Osteoblast (primary cell): Measurements from ENCODE around the gene RABGAP1L. TPM values are rescaled to one million over a fixed set of nuclear protein-coding genes. Genes with fewer than 3 reads are reported as not detected.

Experiments used
- DNase-seq: peaks from one replicate; pipeline ENCODE4 v3.0.0; 2011; ENCODE audit warnings: low spot score, mixed read lengths; ENCODE audit not compliant: insufficient read length; ENCODE audit errors: missing footprints
- H2AFZ ChIP-seq: 2 replicates; pipeline ENCODE4 v1.6.0; 2011; ENCODE audit warnings: mild to moderate bottlenecking, low read length
- H3K27ac ChIP-seq: 2 replicates; pipeline ENCODE4 v1.5.1; 2011; ENCODE audit warnings: mild to moderate bottlenecking, low read depth, low read length, moderate library complexity
- H3K27me3 ChIP-seq: 2 replicates; pipeline ENCODE4 v1.6.0; 2012; ENCODE audit warnings: mild to moderate bottlenecking, control low read depth, inconsistent platforms, low read length, moderate library complexity; ENCODE audit not compliant: insufficient read depth
- H3K36me3 ChIP-seq: 2 replicates; pipeline ENCODE4 v1.5.1; 2011; ENCODE audit warnings: mild to moderate bottlenecking, low read length, control low read depth, moderate library complexity; ENCODE audit not compliant: insufficient read depth
- H3K4me1 ChIP-seq: 2 replicates; pipeline ENCODE4 v1.5.1; 2011; ENCODE audit warnings: mild to moderate bottlenecking, low read length, control low read depth, moderate library complexity; ENCODE audit not compliant: insufficient read depth
- H3K4me2 ChIP-seq: 2 replicates; pipeline ENCODE4 v1.6.0; 2011; ENCODE audit warnings: mild to moderate bottlenecking, low read length; ENCODE audit not compliant: insufficient read depth
- H3K4me3 ChIP-seq: fragments of 200-600 bp; sonication (generic); 3 replicates; pipeline ENCODE4 v1.5.1; 2012; ENCODE audit warnings: mild to moderate bottlenecking, low read length, inconsistent platforms; ENCODE audit not compliant: insufficient read depth
- H3K79me2 ChIP-seq: 2 replicates; pipeline ENCODE4 v1.6.0; 2012; ENCODE audit warnings: mild to moderate bottlenecking, low read length, control low read depth, inconsistent platforms; ENCODE audit not compliant: insufficient read depth
- H3K9me3 ChIP-seq: 2 replicates; pipeline ENCODE4 v1.5.1; 2011; ENCODE audit warnings: low read depth, low read length, control low read depth
- H4K20me1 ChIP-seq: 2 replicates; pipeline ENCODE4 v1.6.0; 2012; ENCODE audit warnings: mild to moderate bottlenecking, low read length, control low read depth; ENCODE audit not compliant: insufficient read depth
- total RNA-seq: library from RNA; depleted of rRNA; stranded (reverse); fragments of >200 nt; gene quantifications from 2 replicates; pipeline ENCODE4 v1.2.3, GENCODE V29; 2012
- TF ChIP-seq, protein P1 (sequence below): IDR thresholded peaks from 2 replicates; pipeline ENCODE4 v1.5.1; 2011; ENCODE audit warnings: mild to moderate bottlenecking, low read depth, low read length, moderate library complexity; ENCODE audit errors: extremely low read depth

RABGAP1L gene
- total RNA-seq, 1 donor = 30.0 TPM

GRCh38 chr1:174809755-174810280 is 650.5 kb downstream of the RABGAP1L start:
- H3K27ac ChIP-seq = no peak overlapping the region
- no peak overlapping the region for H2AFZ ChIP-seq
- no peaks in the 10 kb centered on the region for H3K79me2 ChIP-seq
- no peak for DNase-seq
- no peaks in the 10 kb centered on the region for H3K4me1 ChIP-seq
- TF ChIP-seq, protein P1, sequence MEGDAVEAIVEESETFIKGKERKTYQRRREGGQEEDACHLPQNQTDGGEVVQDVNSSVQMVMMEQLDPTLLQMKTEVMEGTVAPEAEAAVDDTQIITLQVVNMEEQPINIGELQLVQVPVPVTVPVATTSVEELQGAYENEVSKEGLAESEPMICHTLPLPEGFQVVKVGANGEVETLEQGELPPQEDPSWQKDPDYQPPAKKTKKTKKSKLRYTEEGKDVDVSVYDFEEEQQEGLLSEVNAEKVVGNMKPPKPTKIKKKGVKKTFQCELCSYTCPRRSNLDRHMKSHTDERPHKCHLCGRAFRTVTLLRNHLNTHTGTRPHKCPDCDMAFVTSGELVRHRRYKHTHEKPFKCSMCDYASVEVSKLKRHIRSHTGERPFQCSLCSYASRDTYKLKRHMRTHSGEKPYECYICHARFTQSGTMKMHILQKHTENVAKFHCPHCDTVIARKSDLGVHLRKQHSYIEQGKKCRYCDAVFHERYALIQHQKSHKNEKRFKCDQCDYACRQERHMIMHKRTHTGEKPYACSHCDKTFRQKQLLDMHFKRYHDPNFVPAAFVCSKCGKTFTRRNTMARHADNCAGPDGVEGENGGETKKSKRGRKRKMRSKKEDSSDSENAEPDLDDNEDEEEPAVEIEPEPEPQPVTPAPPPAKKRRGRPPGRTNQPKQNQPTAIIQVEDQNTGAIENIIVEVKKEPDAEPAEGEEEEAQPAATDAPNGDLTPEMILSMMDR = no peak
- H3K9me3 ChIP-seq = no peaks in the 10 kb centered on the region
- no peaks in the 10 kb centered on the region for H4K20me1 ChIP-seq
- no peak overlapping the region for H3K4me2 ChIP-seq
- no peak overlapping the region for H3K4me3 ChIP-seq
- no peaks in the 10 kb centered on the region for H3K36me3 ChIP-seq
- H3K27me3 ChIP-seq = no peaks in the 10 kb centered on the region

DNA sequence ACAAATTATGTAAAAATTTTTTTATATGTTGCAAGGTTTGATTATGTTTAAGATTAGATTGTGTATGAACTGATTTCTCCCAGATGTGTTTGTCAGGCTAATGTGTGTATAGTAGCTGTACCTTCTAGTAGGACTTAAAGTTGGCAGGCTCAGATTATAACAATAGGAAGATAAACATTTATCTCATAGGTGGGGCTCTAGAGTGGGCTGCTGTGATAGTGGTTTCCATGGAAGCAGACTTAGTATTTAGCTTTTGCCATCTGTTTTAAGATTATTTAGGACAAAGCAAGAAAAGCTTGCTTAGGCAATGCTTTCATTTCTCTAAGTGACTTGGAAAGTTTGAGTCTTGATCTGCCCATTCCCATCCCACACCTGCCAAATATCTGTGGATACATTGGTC is 652.7 kb downstream of the RABGAP1L start:
- Histone ChIP-seq H3K36me3 (no peaks in the 10 kb centered on the region), H3K4me2 (no peak overlapping the region), H4K20me1 (no peaks in the 10 kb centered on the region), H3K27ac (no peak overlapping the region), H3K4me1 (peaks cover 5% of the 10 kb centered on the region), H3K27me3 (no peaks in the 10 kb centered on the region), H3K9me3 (no peaks in the 10 kb centered on the region), H3K4me3 (no peak overlapping the region), H2AFZ (no peak overlapping the region), H3K79me2 (no peaks in the 10 kb centered on the region)
- no peak for DNase-seq
- TF ChIP-seq, protein P1 = no peak

- TF ChIP-seq, protein P1 = no peak
- no peaks in the 10 kb centered on the region for H4K20me1 ChIP-seq
- no peaks in the 10 kb centered on the region for H3K79me2 ChIP-seq
- no peak overlapping the region for H2AFZ ChIP-seq
- H3K4me1 ChIP-seq = peaks cover 5% of the 10 kb centered on the region
- H3K27me3 ChIP-seq = no peaks in the 10 kb centered on the region
- no peaks in the 10 kb centered on the region for H3K36me3 ChIP-seq
- H3K27ac ChIP-seq = no peak overlapping the region
- H3K4me2 ChIP-seq = no peak overlapping the region
- DNase-seq = no peak
- H3K9me3 ChIP-seq = no peaks in the 10 kb centered on the region
- H3K4me3 ChIP-seq = no peak overlapping the region
Observed at GRCh38 chr1:174812656-174813055, 653.3 kb downstream of the RABGAP1L start.

- Histone ChIP-seq H3K4me1 (peaks cover 5% of the 10 kb centered on the region), H3K36me3 (no peaks in the 10 kb centered on the region), H3K9me3 (no peaks in the 10 kb centered on the region), H4K20me1 (no peaks in the 10 kb centered on the region), H2AFZ (no peak overlapping the region), H3K79me2 (no peaks in the 10 kb centered on the region), H3K27ac (no peak overlapping the region), H3K4me3 (no peak overlapping the region), H3K4me2 (no peak overlapping the region), H3K27me3 (no peaks in the 10 kb centered on the region)
- peak; percentile 35 for DNase-seq
- TF ChIP-seq, protein P1 = no peak
Observed at GRCh38 chr1:174815036-174815435, 655.7 kb downstream of the RABGAP1L start.
